ENCODE measurements around the gene ATF6B. TPM values are rescaled to one million over a fixed set of nuclear protein-coding genes. Genes with fewer than 3 reads are reported as not detected.
"Not testable (repeated sequence)": the region's sequence is repeated elsewhere in the genome, so short reads cannot be mapped to it uniquely, and the experiment has no call there.

Gene ATF6B
- total RNA-seq, 1 experiment from 2014 or later = 196 TPM

DNA sequence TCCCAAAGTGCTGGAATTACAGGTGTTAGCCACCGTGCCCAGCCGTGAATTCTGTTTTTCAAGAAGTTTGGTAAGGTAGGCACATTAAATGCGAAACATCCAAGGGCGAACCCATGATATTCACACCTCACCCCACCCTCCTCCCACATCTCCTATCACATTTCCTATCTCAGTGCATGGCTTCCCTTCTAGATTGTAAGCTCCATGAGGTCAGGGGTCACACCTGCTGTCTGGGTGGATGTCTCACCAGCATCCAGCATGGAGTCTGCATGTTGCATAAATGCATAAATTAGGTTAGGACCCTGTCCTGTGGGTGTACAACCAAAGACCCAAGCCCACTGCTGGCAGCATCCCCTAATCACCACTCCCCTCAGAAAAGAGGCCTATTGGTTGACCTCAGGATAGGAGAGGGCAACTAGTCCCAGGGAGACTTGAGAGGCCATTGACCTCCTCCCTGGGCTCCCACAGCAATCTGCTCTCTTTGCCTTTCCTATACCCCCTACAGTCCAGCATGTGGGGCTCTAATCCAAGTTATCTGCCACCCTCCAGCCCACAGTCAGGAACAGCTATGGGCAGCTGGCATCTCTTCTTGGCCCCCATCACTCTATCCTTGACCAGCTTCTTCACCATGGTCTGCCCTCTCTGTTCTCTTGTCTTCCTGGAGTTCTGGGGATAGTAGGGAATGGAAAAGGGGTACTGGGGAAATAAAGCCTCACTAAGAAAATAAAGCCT lies 19.5 kb upstream of the ATF6B start:
- CTCF ChIA-PET = no interaction called here
- peaks cover 15% of the 10 kb centered on the region for H3K4me1 Mint-ChIP-seq (ENCODE audit: low read depth, unreplicated experiment)
- BruUV-seq (replicated peaks) = no TSS peak
- intact Hi-C loops (cut with micrococcal nuclease; ENCODE audit: unreplicated experiment) = no loop called here
- H3K36me3 Mint-ChIP-seq (ENCODE audit: insufficient read depth, unreplicated experiment) = no peaks in the 10 kb centered on the region
- TF ChIP-seq, protein P1, sequence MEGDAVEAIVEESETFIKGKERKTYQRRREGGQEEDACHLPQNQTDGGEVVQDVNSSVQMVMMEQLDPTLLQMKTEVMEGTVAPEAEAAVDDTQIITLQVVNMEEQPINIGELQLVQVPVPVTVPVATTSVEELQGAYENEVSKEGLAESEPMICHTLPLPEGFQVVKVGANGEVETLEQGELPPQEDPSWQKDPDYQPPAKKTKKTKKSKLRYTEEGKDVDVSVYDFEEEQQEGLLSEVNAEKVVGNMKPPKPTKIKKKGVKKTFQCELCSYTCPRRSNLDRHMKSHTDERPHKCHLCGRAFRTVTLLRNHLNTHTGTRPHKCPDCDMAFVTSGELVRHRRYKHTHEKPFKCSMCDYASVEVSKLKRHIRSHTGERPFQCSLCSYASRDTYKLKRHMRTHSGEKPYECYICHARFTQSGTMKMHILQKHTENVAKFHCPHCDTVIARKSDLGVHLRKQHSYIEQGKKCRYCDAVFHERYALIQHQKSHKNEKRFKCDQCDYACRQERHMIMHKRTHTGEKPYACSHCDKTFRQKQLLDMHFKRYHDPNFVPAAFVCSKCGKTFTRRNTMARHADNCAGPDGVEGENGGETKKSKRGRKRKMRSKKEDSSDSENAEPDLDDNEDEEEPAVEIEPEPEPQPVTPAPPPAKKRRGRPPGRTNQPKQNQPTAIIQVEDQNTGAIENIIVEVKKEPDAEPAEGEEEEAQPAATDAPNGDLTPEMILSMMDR (IDR thresholded peaks at IDR 0.05; ENCODE audit: unreplicated experiment) = no peak
- H3K9me3 Mint-ChIP-seq (ENCODE audit: low read depth, unreplicated experiment) = peaks cover 2% of the 10 kb centered on the region
- DNase-seq = no peak
- H3K27ac Mint-ChIP-seq (ENCODE audit: unreplicated experiment) = no peak overlapping the region
- H3K4me3 Mint-ChIP-seq (ENCODE audit: low read depth, unreplicated experiment) = no peak overlapping the region
- peaks cover 1% of the 10 kb centered on the region for H3K27me3 Mint-ChIP-seq (ENCODE audit: unreplicated experiment)

DNA sequence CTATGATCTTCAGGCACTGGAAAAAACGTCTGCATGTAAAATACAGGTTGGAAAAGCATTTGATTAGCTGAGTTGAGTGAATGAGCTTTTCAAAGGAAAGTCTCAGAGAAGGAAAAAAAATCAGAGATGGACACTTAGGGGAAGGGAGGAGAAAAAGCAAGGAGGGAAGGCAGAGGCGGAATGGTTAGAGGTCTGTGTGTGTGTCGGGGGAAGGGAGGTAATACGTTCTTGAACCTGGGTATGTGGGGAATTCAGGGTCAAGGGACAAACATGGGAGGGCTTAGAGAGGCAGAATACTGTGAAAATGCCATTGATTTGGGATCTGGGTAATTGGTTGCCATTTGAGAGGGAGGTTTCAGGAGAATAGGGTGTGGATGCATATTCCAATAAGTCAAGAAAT lies 18.6 kb upstream of the ATF6B start:
- peak overlapping the region; percentile 34 for H3K27ac Mint-ChIP-seq (ENCODE audit: unreplicated experiment)
- peaks cover 10% of the 10 kb centered on the region for H3K27me3 Mint-ChIP-seq (ENCODE audit: unreplicated experiment)
- BruUV-seq (replicated peaks) = no TSS peak
- CTCF ChIA-PET = interaction anchor here (0.7 kb wide), 1 partner anchor 724 kb away, joined by 3 read pairs; no protein-coding TSS in a partner anchor
- TF ChIP-seq, protein P1 (IDR thresholded peaks at IDR 0.05; ENCODE audit: unreplicated experiment) = no peak
- no peak overlapping the region for H3K4me3 Mint-ChIP-seq (ENCODE audit: low read depth, unreplicated experiment)
- intact Hi-C loops (cut with micrococcal nuclease; ENCODE audit: unreplicated experiment) = no loop called here
- no peaks in the 10 kb centered on the region for H3K36me3 Mint-ChIP-seq (ENCODE audit: insufficient read depth, unreplicated experiment)
- H3K9me3 Mint-ChIP-seq (ENCODE audit: low read depth, unreplicated experiment) = peaks cover 2% of the 10 kb centered on the region
- H3K4me1 Mint-ChIP-seq (ENCODE audit: low read depth, unreplicated experiment) = peaks cover 15% of the 10 kb centered on the region
- no peak for DNase-seq

DNA sequence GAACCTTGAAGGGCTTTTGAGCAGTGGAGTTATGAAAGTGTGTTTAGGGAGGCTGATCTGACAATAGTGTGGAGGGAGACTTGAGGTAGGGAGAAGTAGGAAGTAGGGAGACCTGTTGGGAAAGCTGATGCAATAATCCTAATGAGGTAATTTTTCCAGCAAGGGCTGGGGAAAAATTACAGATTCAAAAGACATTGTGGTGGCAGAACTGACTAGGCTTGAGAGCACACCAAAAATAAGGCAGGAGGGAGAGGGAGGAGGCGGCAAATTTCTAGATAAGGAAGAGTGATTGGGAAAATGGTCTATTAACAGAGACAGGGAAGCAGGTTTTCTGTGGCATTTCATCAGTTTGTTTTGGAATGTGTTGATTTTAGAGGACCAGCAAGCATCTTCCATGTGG lies 18.2 kb upstream of the ATF6B start:
- Mint-ChIP-seq H3K27ac (ENCODE audit: unreplicated experiment) (peak overlapping the region; percentile 34), H3K9me3 (ENCODE audit: low read depth, unreplicated experiment) (peaks cover 2% of the 10 kb centered on the region), H3K27me3 (ENCODE audit: unreplicated experiment) (peaks cover 14% of the 10 kb centered on the region), H3K36me3 (ENCODE audit: insufficient read depth, unreplicated experiment) (no peaks in the 10 kb centered on the region), H3K4me1 (ENCODE audit: low read depth, unreplicated experiment) (peaks cover 15% of the 10 kb centered on the region), H3K4me3 (ENCODE audit: low read depth, unreplicated experiment) (no peak overlapping the region)
- DNase-seq = no peak
- TF ChIP-seq, protein P1 (IDR thresholded peaks at IDR 0.05; ENCODE audit: unreplicated experiment) = no peak
- intact Hi-C loops (cut with micrococcal nuclease; ENCODE audit: unreplicated experiment) = no loop called here
- CTCF ChIA-PET = interaction anchor here (0.7 kb wide), 1 partner anchor 724 kb away, joined by 3 read pairs; no protein-coding TSS in a partner anchor
- BruUV-seq (replicated peaks) = no TSS peak

DNA sequence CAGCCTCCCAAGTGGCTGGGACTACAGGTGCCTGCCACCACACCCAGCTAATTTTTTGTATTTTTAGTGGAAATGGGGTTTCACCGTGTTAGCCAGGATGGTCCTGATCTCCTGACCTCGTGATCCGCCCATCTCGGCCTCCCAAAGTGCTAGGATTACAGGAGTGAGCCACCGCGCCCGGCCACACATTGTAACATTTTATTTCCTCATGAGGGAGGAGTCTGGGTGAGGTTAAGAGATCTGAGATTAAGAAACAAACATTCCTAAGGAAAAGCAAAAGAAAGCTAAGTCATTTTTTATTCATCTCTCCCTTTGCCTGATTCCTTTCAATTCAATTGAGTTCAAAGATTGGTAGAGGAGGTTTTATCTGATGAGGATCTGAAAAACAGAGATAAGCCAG lies 16.2 kb upstream of the ATF6B start:
- BruUV-seq (replicated peaks); DNase-seq; H3K9me3 Mint-ChIP-seq (ENCODE audit: low read depth, unreplicated experiment); H3K27ac Mint-ChIP-seq (ENCODE audit: unreplicated experiment); intact Hi-C loops (cut with micrococcal nuclease; ENCODE audit: unreplicated experiment); H3K36me3 Mint-ChIP-seq (ENCODE audit: insufficient read depth, unreplicated experiment); H3K4me3 Mint-ChIP-seq (ENCODE audit: low read depth, unreplicated experiment): not testable (repeated sequence)
- Mint-ChIP-seq H3K4me1 (ENCODE audit: low read depth, unreplicated experiment) (peaks cover 15% of the 10 kb centered on the region), H3K27me3 (ENCODE audit: unreplicated experiment) (peaks cover 21% of the 10 kb centered on the region)
- CTCF ChIA-PET = interaction anchor here (0.8 to 1.1 kb wide), 3 partner anchors 14 to 33 kb away, joined by 3 to 4 read pairs (median 3); partner anchors contain the start of gene FKBPL
